HepG2 (cell line): ENCODE measurements around the gene SP7. TPM values are rescaled to one million over a fixed set of nuclear protein-coding genes. Genes with fewer than 3 reads are reported as not detected.

Experiments used
- ATF2 ChIP-seq: sonication (generic); formaldehyde crosslinking; IDR thresholded peaks from 2 replicates; pipeline ENCODE4 v1.4.0; 2020; ENCODE audit warnings: missing genetic modification reagents
- CBX5 ChIP-seq: sonication (generic); formaldehyde crosslinking; IDR thresholded peaks from 2 replicates; pipeline ENCODE4 v1.4.0; 2020; ENCODE audit warnings: missing genetic modification reagents, borderline replicate concordance
- FUBP1 ChIP-seq: sonication (generic); formaldehyde crosslinking; IDR thresholded peaks from 2 replicates; pipeline ENCODE4 v1.5.1; 2020; ENCODE audit warnings: missing genetic modification reagents, mild to moderate bottlenecking, borderline replicate concordance
- GATAD1 ChIP-seq: IDR thresholded peaks from 2 replicates; pipeline ENCODE4 v1.6.1; 2016; ENCODE audit warnings: missing genetic modification reagents, missing compliant biosample characterization
- KDM2A ChIP-seq: sonication (generic); formaldehyde crosslinking; IDR thresholded peaks from 2 replicates; pipeline ENCODE4 v1.4.0; 2020; ENCODE audit warnings: low read depth, missing genetic modification reagents, borderline replicate concordance
- KLF12 ChIP-seq: sonication (generic); formaldehyde crosslinking; IDR thresholded peaks from 2 replicates; pipeline ENCODE4 v1.4.0; 2020; ENCODE audit warnings: missing genetic modification reagents, borderline replicate concordance
- MEIS2 ChIP-seq: sonication (generic); formaldehyde crosslinking; IDR thresholded peaks from 2 replicates; pipeline ENCODE4 v1.9.0; 2021; ENCODE audit warnings: mild to moderate bottlenecking, missing genetic modification reagents
- MXI1 ChIP-seq: IDR thresholded peaks from 3 replicates; pipeline ENCODE4 v1.6.1; 2012; ENCODE audit warnings: low read depth, low read length, inconsistent platforms, borderline replicate concordance
- NR2C2 ChIP-seq: sonication (generic); formaldehyde crosslinking; IDR thresholded peaks from 2 replicates; pipeline ENCODE4 v1.4.0; 2020; ENCODE audit warnings: missing genetic modification reagents, mild to moderate bottlenecking, moderate library complexity, borderline replicate concordance
- RARA ChIP-seq: IDR thresholded peaks from 2 replicates; pipeline ENCODE4 v1.6.1; 2016; ENCODE audit warnings: missing genetic modification reagents, missing compliant biosample characterization
- SCMH1 ChIP-seq: sonication (generic); formaldehyde crosslinking; IDR thresholded peaks from 2 replicates; pipeline ENCODE4 v1.9.0; 2021; ENCODE audit warnings: missing genetic modification reagents, mild to moderate bottlenecking, borderline replicate concordance
- SIX4 ChIP-seq: sonication (generic); formaldehyde crosslinking; IDR thresholded peaks from 2 replicates; pipeline ENCODE4 v1.4.0; 2020; ENCODE audit warnings: missing genetic modification reagents
- TAF1 ChIP-seq: sonication (generic); formaldehyde crosslinking; IDR thresholded peaks from 2 replicates; pipeline ENCODE4 v1.4.0; 2020; ENCODE audit warnings: missing genetic modification reagents
- TOE1 ChIP-seq: sonication (generic); formaldehyde crosslinking; IDR thresholded peaks from 2 replicates; pipeline ENCODE4 v1.4.0; 2020; ENCODE audit warnings: mild to moderate bottlenecking, missing genetic modification reagents
- TOPORS ChIP-seq: sonication (generic); formaldehyde crosslinking; IDR thresholded peaks from 2 replicates; pipeline ENCODE4 v1.8.0; 2023; ENCODE audit warnings: mild to moderate bottlenecking, missing genetic modification reagents
- ZBTB43 ChIP-seq: sonication (generic); formaldehyde crosslinking; conservative IDR thresholded peaks from 2 replicates; pipeline ENCODE4 v1.4.0; 2020; ENCODE audit warnings: missing genetic modification reagents
- ZEB1 ChIP-seq: IDR thresholded peaks from 2 replicates; pipeline ENCODE4 v1.6.1; 2012; ENCODE audit warnings: mild to moderate bottlenecking, low read depth, inconsistent platforms; ENCODE audit not compliant: insufficient replicate concordance
- ZKSCAN8 ChIP-seq: IDR thresholded peaks from 2 replicates; pipeline ENCODE4 v1.6.1; 2016; ENCODE audit warnings: borderline replicate concordance, missing genetic modification reagents, missing compliant biosample characterization
- ZNF558 ChIP-seq: sonication (generic); formaldehyde crosslinking; IDR thresholded peaks from 2 replicates; pipeline ENCODE4 v1.9.0; 2022; ENCODE audit warnings: mild to moderate bottlenecking, missing genetic modification reagents, borderline replicate concordance
- ZNF709 ChIP-seq: sonication (generic); formaldehyde crosslinking; IDR thresholded peaks from 2 replicates; pipeline ENCODE4 v1.5.0; 2020; ENCODE audit warnings: mild to moderate bottlenecking, missing genetic modification reagents
- ZNF782 ChIP-seq: sonication (generic); formaldehyde crosslinking; IDR thresholded peaks from 2 replicates; pipeline ENCODE4 v1.4.0; 2020; ENCODE audit warnings: missing genetic modification reagents, mild to moderate bottlenecking, borderline replicate concordance
- ZNF841 ChIP-seq: sonication (generic); formaldehyde crosslinking; IDR thresholded peaks from 2 replicates; pipeline ENCODE4 v1.8.1; 2023; ENCODE audit warnings: missing genetic modification reagents, borderline replicate concordance
- ZSCAN22 ChIP-seq: sonication (generic); formaldehyde crosslinking; IDR thresholded peaks from 2 replicates; pipeline ENCODE4 v1.4.0; 2020; ENCODE audit warnings: mild to moderate bottlenecking, missing genetic modification reagents
- polyA plus RNA-seq, 8 experiments: library from polyadenylated mRNA; depleted of rRNA in 3 of 8; stranded (reverse) in 7 of 8; unstranded in 1 of 8; fragments of >200 nt; fragmentation: Illumina TruSeq in 4 of 8; extraction: Trizol in 4 of 8; gene quantifications; 2 replicates each; pipeline versions ENCODE4 v1.2.1 to v1.2.3, GENCODE V29; 2011 to 2016; ENCODE audit warnings: low read depth in 4 of 8, missing spikeins in 1 of 8, mixed read lengths in 1 of 8; ENCODE audit not compliant: insufficient read depth in 1 of 8
- total RNA-seq, 5 experiments: library from RNA; depleted of rRNA; stranded (reverse); fragments of >200 nt; fragmentation: Illumina TruSeq; extraction: Trizol; gene quantifications; 2 replicates each; pipeline ENCODE4 v1.2.3, GENCODE V29; 2016; ENCODE audit warnings: low read depth in 1 of 5

Gene SP7
- total and polyA plus RNA-seq, 2 of the 13 experiments (the other 11 are each of a cell fraction or from before 2014, with no cell fraction given): not detected

DNA sequence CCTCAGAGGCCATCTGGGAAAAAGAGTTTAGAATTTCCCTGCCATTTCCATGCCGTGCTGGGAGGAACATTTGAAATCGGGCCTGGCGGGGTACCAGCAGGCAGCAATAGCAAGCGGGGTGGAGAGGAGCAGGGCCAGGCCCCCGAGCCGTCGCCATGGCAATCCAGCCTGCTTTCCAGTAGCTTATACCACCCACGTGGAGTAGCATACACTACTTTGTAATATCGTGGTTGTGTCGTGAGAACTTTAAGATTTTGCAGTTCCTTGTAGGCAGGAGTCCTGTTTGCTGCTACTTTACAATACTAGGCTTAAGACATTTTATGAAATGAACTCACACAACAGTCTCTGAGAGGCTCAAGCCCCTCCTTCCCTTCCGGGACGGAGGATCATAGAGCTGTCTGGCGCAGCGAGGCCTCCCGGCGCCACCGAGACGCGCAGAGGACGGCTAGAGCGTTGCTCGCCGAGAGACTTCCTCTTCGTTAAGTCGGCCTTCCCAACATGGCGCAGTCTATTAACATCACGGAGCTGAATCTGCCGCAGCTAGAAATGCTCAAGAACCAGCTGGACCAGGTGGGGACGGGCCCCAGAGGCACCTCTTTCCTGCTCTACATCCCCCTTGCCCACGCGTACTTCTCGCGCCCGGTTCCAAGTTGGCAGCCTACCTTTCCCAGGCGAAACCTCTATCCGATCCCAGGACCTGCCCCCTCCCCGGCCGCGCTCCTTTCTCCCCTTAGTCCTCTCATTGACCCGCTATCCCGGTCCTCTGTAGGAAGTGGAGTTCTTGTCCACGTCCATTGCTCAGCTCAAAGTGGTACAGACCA is 40.9 kb downstream of the SP7 start, which contains the start of gene PFDN5 (continued):
- TF ChIP-seq CBX5 (peak; percentile 41; the same call in 1 of the 2 replicates), ZNF841 (CRISPR knock-in tag) (no peak), ZKSCAN8 (CRISPR knock-in tag) (no peak; the same call in 1 of the 2 replicates), ZBTB43 (CRISPR knock-in tag) (peak; percentile 54; the same call in 1 of the 2 replicates), ATF2 (peak; percentile 15; the same call in 1 of the 2 replicates), MEIS2 (CRISPR knock-in tag) (peak; percentile 75; the same call in 1 of the 2 replicates), ZNF558 (CRISPR knock-in tag) (0 out of 2 replicates have a peak, but pooled peaks have one; percentile 19), FUBP1 (CRISPR knock-in tag) (no peak), ZEB1 (peak; percentile 16), TOPORS (CRISPR knock-in tag) (no peak), KLF12 (CRISPR knock-in tag) (peak; percentile 78; the same call in 1 of the 2 replicates), GATAD1 (CRISPR knock-in tag) (peak; percentile 96), MXI1 (peak; percentile 88; the same call in 2 of the 3 replicates), RARA (CRISPR knock-in tag) (0 out of 2 replicates have a peak, but pooled peaks have one; percentile 13), TOE1 (CRISPR knock-in tag) (0 out of 2 replicates have a peak, but pooled peaks have one; percentile 32), TAF1 (CRISPR knock-in tag) (peak; percentile 97), ZNF782 (peak; percentile 33; the same call in 1 of the 2 replicates), KDM2A (peak; percentile 92), SIX4 (peak; percentile 29; the same call in 1 of the 2 replicates), ZNF709 (CRISPR knock-in tag) (peak; percentile 75; the same call in 1 of the 2 replicates), NR2C2 (CRISPR knock-in tag) (peak; percentile 96), SCMH1 (CRISPR knock-in tag) (no peak), ZSCAN22 (CRISPR knock-in tag) (no peak)
